GM11168 (cell line): Measurements from ENCODE around the gene PCDHB2.
"Not testable (repeated sequence)": the region's sequence is repeated elsewhere in the genome, so short reads cannot be mapped to it uniquely, and the experiment has no call there.

ENCODE experiments used
- in situ Hi-C: fragments of 300-500 bp; cut with MboI; formaldehyde crosslinking; loops from one replicate; pipeline ENCODE4 v1.12.0; 2022; ENCODE audit warnings: low sequenced_read_pairs; ENCODE audit not compliant: unreplicated experiment

PCDHB2 gene

GRCh38 chr5:141094481-141095262 lies at the start of gene PCDHB2:
Gene PCDHB2, plus strand, starts transcription at chr5:141094615. Its CDS starts 176 bp downstream, at chr5:141094791.
- in situ Hi-C loops: no loop called here

- in situ Hi-C loops: no loop called here
Observed at GRCh38 chr5:141050622-141051520, 43.5 kb upstream of the PCDHB2 start, which contains the start of gene PCDHB1. Gene PCDHB1, plus strand, starts transcription at chr5:141051374. Its CDS starts 97 bp downstream, at chr5:141051471.

- in situ Hi-C loops: no loop called here
Observed at GRCh38 chr5:141051521-141051866, 42.9 kb upstream of the PCDHB2 start.

- in situ Hi-C loops: no loop called here
Observed at GRCh38 chr5:141077826-141078225, 16.6 kb upstream of the PCDHB2 start.

GRCh38 chr5:141082228-141082627 lies 12.2 kb upstream of the PCDHB2 start:
- in situ Hi-C loops: no loop called here

- in situ Hi-C loops: no loop called here
Observed at GRCh38 chr5:141084487-141084989, 9.9 kb upstream of the PCDHB2 start.

- in situ Hi-C loops: no loop called here
Observed at GRCh38 chr5:141095263-141095641, 837 bp downstream of the PCDHB2 start.

GRCh38 chr5:141096181-141096580 lies 1.8 kb downstream of the PCDHB2 start:
- in situ Hi-C loops: not testable (repeated sequence)

- in situ Hi-C loops: not testable (repeated sequence)
Observed at GRCh38 chr5:141096586-141096985, 2.2 kb downstream of the PCDHB2 start.

GRCh38 chr5:141100243-141100805 lies 5.9 kb downstream of the PCDHB2 start, which contains the start of gene PCDHB3:
Gene PCDHB3, plus strand, starts transcription at chr5:141100473. Its CDS starts 177 bp downstream, at chr5:141100650.
- in situ Hi-C loops: no loop called here

- in situ Hi-C loops: no loop called here
Observed at GRCh38 chr5:141101059-141101458, 6.6 kb downstream of the PCDHB2 start.

GRCh38 chr5:141102070-141102469 lies 7.7 kb downstream of the PCDHB2 start:
- in situ Hi-C loops: not testable (repeated sequence)

- in situ Hi-C loops: not testable (repeated sequence)
Observed at GRCh38 chr5:141102471-141102870, 8.1 kb downstream of the PCDHB2 start.

- in situ Hi-C loops: no loop called here
Observed at GRCh38 chr5:141105350-141105749, 10.9 kb downstream of the PCDHB2 start.

GRCh38 chr5:141119250-141119649 lies 24.8 kb downstream of the PCDHB2 start:
- in situ Hi-C loops: no loop called here

GRCh38 chr5:141121563-141121962 lies 27.1 kb downstream of the PCDHB2 start, which contains the start of gene PCDHB4:
Gene PCDHB4, plus strand, starts transcription at chr5:141121818. Its CDS starts 181 bp downstream, at chr5:141121999.
- in situ Hi-C loops: no loop called here

- in situ Hi-C loops: no loop called here
Observed at GRCh38 chr5:141121985-141122384, 27.6 kb downstream of the PCDHB2 start.

- in situ Hi-C loops: not testable (repeated sequence)
Observed at GRCh38 chr5:141123396-141124135, 29.2 kb downstream of the PCDHB2 start.

GRCh38 chr5:141127305-141127704 lies 32.9 kb downstream of the PCDHB2 start:
- in situ Hi-C loops: no loop called here
